GM18909 (cell line): Measurements from ENCODE around the gene HPS6.

ENCODE experiments used
- ATAC-seq: cut with Tn5 transposase; IDR thresholded peaks from one replicate; pipeline ENCODE4 v1.9.1; 2021; ENCODE audit warnings: mild to moderate bottlenecking; ENCODE audit not compliant: unreplicated experiment, poor library complexity

HPS6 gene

DNA sequence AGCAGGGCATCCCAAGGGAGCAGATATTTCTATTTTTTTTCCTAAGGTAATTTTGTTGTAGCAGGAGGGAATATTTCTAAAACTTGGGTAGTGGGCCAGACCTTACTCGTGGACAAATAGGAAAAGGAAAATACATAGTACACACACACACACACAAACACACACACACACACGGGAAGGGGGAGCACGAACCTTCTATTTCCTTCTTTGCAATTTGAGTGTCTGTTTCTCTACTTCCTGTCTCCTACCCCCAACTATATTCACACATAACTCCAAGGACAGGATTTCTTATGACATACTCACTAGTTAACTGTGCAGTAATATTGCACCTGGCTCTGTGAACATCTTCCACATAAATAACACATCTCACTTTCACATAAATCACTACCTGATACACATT is 50.6 kb downstream of the HPS6 start:
- no peak for ATAC-seq

DNA sequence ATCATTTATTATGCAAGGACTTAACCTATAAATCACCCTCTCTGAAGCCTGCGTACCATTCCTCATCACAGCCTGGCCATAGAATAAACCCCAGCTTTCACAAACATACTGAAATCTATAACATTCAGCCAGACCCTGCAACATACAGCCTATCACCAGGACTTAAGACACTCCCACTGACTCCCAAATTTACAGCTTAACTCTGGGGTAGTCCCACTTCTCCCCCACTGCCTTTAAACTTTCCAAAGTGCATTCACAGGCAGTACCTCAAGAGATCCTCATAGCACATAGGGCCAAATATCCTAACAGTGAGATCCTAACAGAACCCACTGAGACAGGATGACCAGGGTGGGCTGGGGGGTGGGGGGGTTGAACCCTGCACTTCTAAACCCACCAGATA is 51.5 kb downstream of the HPS6 start:
- ATAC-seq = no peak
